Neural progenitor cell (in vitro differentiated cells): ENCODE data around the gene DCAF5. TPM values are rescaled to one million over a fixed set of nuclear protein-coding genes. Genes with fewer than 3 reads are reported as not detected.

Source experiments
- DNase-seq: peaks from one replicate; pipeline ENCODE4 v3.0.0-alpha.2; 2016; ENCODE audit warnings: low spot score
- H2AFZ ChIP-seq: fragments of 200-600 bp; sonication (generic); replicated peaks from 2 replicates; pipeline ENCODE4 v1.6.1; 2016; ENCODE audit warnings: antibody characterized with exemption
- H3F3A ChIP-seq: fragments of 200-600 bp; sonication (generic); 2 replicates; pipeline ENCODE4 v1.6.1; 2016; ENCODE audit warnings: antibody characterized with exemption, low read depth
- H3K27ac ChIP-seq: fragments of 200-600 bp; sonication (generic); 2 replicates; pipeline ENCODE4 v1.5.1; 2016; ENCODE audit warnings: mild to moderate bottlenecking
- H3K27me3 ChIP-seq: fragments of 200-600 bp; sonication (generic); 2 replicates; pipeline ENCODE4 v1.6.1; 2016; ENCODE audit warnings: mild to moderate bottlenecking, moderate library complexity
- H3K36me3 ChIP-seq: fragments of 200-600 bp; sonication (generic); 2 replicates; pipeline ENCODE4 v1.5.1; 2016
- H3K4me1 ChIP-seq: fragments of 200-600 bp; sonication (generic); 2 replicates; pipeline ENCODE4 v1.6.1; 2016; ENCODE audit warnings: mixed run types
- H3K4me2 ChIP-seq: fragments of 200-600 bp; sonication (generic); 2 replicates; pipeline ENCODE4 v1.6.1; 2016
- H3K4me3 ChIP-seq: fragments of 200-600 bp; sonication (generic); 2 replicates; pipeline ENCODE4 v1.5.1; 2016
- H3K79me2 ChIP-seq: fragments of 200-600 bp; sonication (generic); 2 replicates; pipeline ENCODE4 v1.6.1; 2016; ENCODE audit warnings: low read depth
- H3K9ac ChIP-seq: fragments of 200-600 bp; sonication (generic); 2 replicates; pipeline ENCODE4 v1.6.1; 2016
- H3K9me3 ChIP-seq: fragments of 200-600 bp; sonication (generic); 2 replicates; pipeline ENCODE4 v1.5.1; 2016; ENCODE audit warnings: low read depth
- H4K20me1 ChIP-seq: fragments of 200-600 bp; sonication (generic); 2 replicates; pipeline ENCODE4 v1.6.1; 2016; ENCODE audit warnings: low read depth
- H3K27ac Mint-ChIP-seq: 3 replicates; pipeline ENCODE4 v1.8.0; 2021; ENCODE audit warnings: mixed read lengths
- H3K27me3 Mint-ChIP-seq: 2 replicates; pipeline ENCODE4 v1.8.0; 2022; ENCODE audit warnings: low read depth, mild to moderate bottlenecking, inconsistent platforms, moderate library complexity, mixed read lengths; ENCODE audit not compliant: insufficient read depth
- H3K36me3 Mint-ChIP-seq: 3 replicates; pipeline ENCODE4 v1.8.0; 2021; ENCODE audit warnings: mixed read lengths
- H3K4me1 Mint-ChIP-seq: 3 replicates; pipeline ENCODE4 v1.8.0; 2021; ENCODE audit warnings: mixed read lengths
- H3K4me3 Mint-ChIP-seq: 3 replicates; pipeline ENCODE4 v1.8.0; 2021; ENCODE audit warnings: mild to moderate bottlenecking, moderate library complexity, mixed read lengths
- H3K9me3 Mint-ChIP-seq: 3 replicates; pipeline ENCODE4 v1.8.0; 2020; ENCODE audit warnings: mixed read lengths
- EZH2 ChIP-seq: fragments of 200-600 bp; sonication (generic); IDR thresholded peaks from 2 replicates; pipeline ENCODE4 v1.6.1; 2017; ENCODE audit warnings: antibody characterized with exemption, mild to moderate bottlenecking, moderate library complexity
- EZH2phosphoT487 ChIP-seq: fragments of 200-600 bp; sonication (generic); IDR thresholded peaks from 2 replicates; pipeline ENCODE4 v1.6.1; 2017; ENCODE audit warnings: antibody characterized with exemption
- total RNA-seq: library from RNA; depleted of rRNA; stranded (reverse); fragments of >200 nt; gene quantifications from 2 replicates; pipeline ENCODE4 v1.2.3, GENCODE V29; 2015; ENCODE audit warnings: low replicate concordance
- TF ChIP-seq, protein P1 (sequence below): fragments of 200-600 bp; sonication (generic); IDR thresholded peaks from 2 replicates; pipeline ENCODE4 v1.5.1; 2017; ENCODE audit warnings: antibody characterized with exemption, mild to moderate bottlenecking

The DCAF5 gene
- total RNA-seq, 1 donor from 2014 or later, result 22.4 TPM

DNA sequence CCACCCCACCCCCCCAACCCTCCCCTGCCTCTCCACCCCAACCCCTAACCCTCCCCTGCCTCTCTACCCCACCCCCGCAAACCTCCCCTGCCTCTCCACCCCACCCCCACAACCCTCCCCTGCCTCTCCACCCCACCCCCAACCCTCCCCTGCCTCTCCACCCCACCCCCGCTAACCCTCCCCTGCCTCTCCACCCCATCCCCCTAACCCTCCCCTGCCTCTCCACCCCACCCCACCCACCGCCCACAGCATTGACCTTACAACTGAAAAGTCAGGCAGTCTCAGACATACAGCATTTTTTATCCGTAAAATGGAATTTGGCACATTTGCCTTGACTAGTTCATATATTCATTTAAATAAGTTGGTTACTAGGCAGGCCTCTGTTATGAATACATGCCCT, 135.2 kb downstream of the DCAF5 start:
- no peaks in the 10 kb centered on the region for H3K36me3 ChIP-seq
- Mint-ChIP-seq H3K36me3 (no peaks in the 10 kb centered on the region), H3K4me3 (no peak overlapping the region), H3K27me3 (no peaks in the 10 kb centered on the region), H3K27ac (no peak overlapping the region), H3K9me3 (no peaks in the 10 kb centered on the region), H3K4me1 (peaks cover 11% of the 10 kb centered on the region)
- H3K9ac ChIP-seq, result no peak overlapping the region
- TF ChIP-seq EZH2phosphoT487, result no peak
- TF ChIP-seq EZH2, result no peak
- TF ChIP-seq, protein P1, sequence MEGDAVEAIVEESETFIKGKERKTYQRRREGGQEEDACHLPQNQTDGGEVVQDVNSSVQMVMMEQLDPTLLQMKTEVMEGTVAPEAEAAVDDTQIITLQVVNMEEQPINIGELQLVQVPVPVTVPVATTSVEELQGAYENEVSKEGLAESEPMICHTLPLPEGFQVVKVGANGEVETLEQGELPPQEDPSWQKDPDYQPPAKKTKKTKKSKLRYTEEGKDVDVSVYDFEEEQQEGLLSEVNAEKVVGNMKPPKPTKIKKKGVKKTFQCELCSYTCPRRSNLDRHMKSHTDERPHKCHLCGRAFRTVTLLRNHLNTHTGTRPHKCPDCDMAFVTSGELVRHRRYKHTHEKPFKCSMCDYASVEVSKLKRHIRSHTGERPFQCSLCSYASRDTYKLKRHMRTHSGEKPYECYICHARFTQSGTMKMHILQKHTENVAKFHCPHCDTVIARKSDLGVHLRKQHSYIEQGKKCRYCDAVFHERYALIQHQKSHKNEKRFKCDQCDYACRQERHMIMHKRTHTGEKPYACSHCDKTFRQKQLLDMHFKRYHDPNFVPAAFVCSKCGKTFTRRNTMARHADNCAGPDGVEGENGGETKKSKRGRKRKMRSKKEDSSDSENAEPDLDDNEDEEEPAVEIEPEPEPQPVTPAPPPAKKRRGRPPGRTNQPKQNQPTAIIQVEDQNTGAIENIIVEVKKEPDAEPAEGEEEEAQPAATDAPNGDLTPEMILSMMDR, result no peak
- H3K4me2 ChIP-seq, result no peak overlapping the region
- H4K20me1 ChIP-seq, result no peaks in the 10 kb centered on the region
- H3F3A ChIP-seq, result no peaks in the 10 kb centered on the region
- H3K4me1 ChIP-seq, result peaks cover 6% of the 10 kb centered on the region
- no peaks in the 10 kb centered on the region for H3K79me2 ChIP-seq
- no peaks in the 10 kb centered on the region for H3K27me3 ChIP-seq
- no peaks in the 10 kb centered on the region for H3K9me3 ChIP-seq
- no peak overlapping the region for H2AFZ ChIP-seq
- DNase-seq, result no peak
- no peak overlapping the region for H3K4me3 ChIP-seq
- no peak overlapping the region for H3K27ac ChIP-seq

- peaks cover 11% of the 10 kb centered on the region for H3K4me1 Mint-ChIP-seq
- Histone ChIP-seq H3K4me1 (peaks cover 6% of the 10 kb centered on the region), H3K4me3 (no peak overlapping the region), H3K9me3 (no peaks in the 10 kb centered on the region), H3F3A (no peaks in the 10 kb centered on the region), H3K4me2 (no peak overlapping the region), H3K36me3 (no peaks in the 10 kb centered on the region), H3K27ac (no peak overlapping the region), H3K27me3 (no peaks in the 10 kb centered on the region), H3K9ac (no peak overlapping the region), H4K20me1 (no peaks in the 10 kb centered on the region), H2AFZ (no peak overlapping the region), H3K79me2 (no peaks in the 10 kb centered on the region)
- peak overlapping the region; percentile 19 for H3K27ac Mint-ChIP-seq
- no peak overlapping the region for H3K4me3 Mint-ChIP-seq
- DNase-seq, result no peak
- no peaks in the 10 kb centered on the region for H3K9me3 Mint-ChIP-seq
- TF ChIP-seq, protein P1, result no peak
- TF ChIP-seq EZH2 (no peak), EZH2phosphoT487 (no peak)
- H3K27me3 Mint-ChIP-seq, result no peaks in the 10 kb centered on the region
- no peaks in the 10 kb centered on the region for H3K36me3 Mint-ChIP-seq
Measured at GRCh38 chr14:69014829-69015259, 138.1 kb downstream of the DCAF5 start.

- Histone ChIP-seq H3K27ac (no peak overlapping the region), H2AFZ (peak overlapping the region; percentile 68), H3K4me2 (no peak overlapping the region), H3K9me3 (no peaks in the 10 kb centered on the region), H3K4me1 (peaks cover 6% of the 10 kb centered on the region), H3K36me3 (no peaks in the 10 kb centered on the region), H4K20me1 (no peaks in the 10 kb centered on the region), H3F3A (no peaks in the 10 kb centered on the region), H3K4me3 (no peak overlapping the region), H3K9ac (no peak overlapping the region), H3K27me3 (no peaks in the 10 kb centered on the region), H3K79me2 (no peaks in the 10 kb centered on the region)
- Mint-ChIP-seq H3K36me3 (no peaks in the 10 kb centered on the region), H3K9me3 (no peaks in the 10 kb centered on the region), H3K27ac (no peak overlapping the region), H3K4me1 (peaks cover 11% of the 10 kb centered on the region), H3K27me3 (no peaks in the 10 kb centered on the region), H3K4me3 (no peak overlapping the region)
- TF ChIP-seq, protein P1, result no peak
- TF ChIP-seq EZH2, result no peak
- TF ChIP-seq EZH2phosphoT487, result no peak
- DNase-seq, result peak; percentile 18
Measured at GRCh38 chr14:69013943-69014782, 138.8 kb downstream of the DCAF5 start.
